CD4-positive, alpha-beta T cell treated with Interleukin-10 for 1 hour (primary cell): Measurements from ENCODE around the gene GPRC5B.

Experiments used
- DNase-seq: peaks from one replicate; pipeline ENCODE4 v3.0.0-alpha.2; 2020

Gene GPRC5B

GRCh38 chr16:19868421-19868820 lies 16.2 kb downstream of the GPRC5B start:
- no peak for DNase-seq

GRCh38 chr16:19864566-19864965 lies 20.1 kb downstream of the GPRC5B start:
- DNase-seq, result no peak

- DNase-seq, result no peak
These were observed 20.7 kb downstream of the GPRC5B start for GRCh38 chr16:19863990-19864389.

DNA sequence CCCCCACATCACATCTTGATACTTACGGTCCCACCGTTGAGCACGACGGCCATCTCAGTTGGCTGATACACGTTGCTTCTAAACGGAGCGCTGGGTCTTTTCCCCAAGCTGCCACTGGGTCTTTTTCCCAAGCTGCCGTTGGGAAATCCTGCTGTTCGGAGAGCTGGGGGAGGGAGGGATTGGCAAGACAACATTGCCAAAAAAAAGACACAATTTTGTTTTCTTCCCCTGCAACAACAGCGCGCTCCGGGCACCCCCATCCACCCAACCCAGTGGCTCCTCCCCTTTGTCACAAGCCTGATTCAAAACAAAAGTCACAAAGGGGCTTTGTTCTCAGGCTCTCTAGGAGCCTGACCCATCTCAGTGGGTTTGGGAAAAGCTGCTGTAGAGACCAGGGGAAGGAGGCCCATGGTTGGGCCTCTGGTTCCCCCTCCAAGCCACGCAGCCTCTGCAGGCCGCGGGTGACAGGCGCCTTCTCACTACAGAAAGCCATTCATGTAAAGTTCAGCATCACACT lies 22.8 kb downstream of the GPRC5B start:
- DNase-seq, result no peak

- DNase-seq, result no peak
These were observed 23.5 kb downstream of the GPRC5B start for GRCh38 chr16:19861133-19861532.

DNA sequence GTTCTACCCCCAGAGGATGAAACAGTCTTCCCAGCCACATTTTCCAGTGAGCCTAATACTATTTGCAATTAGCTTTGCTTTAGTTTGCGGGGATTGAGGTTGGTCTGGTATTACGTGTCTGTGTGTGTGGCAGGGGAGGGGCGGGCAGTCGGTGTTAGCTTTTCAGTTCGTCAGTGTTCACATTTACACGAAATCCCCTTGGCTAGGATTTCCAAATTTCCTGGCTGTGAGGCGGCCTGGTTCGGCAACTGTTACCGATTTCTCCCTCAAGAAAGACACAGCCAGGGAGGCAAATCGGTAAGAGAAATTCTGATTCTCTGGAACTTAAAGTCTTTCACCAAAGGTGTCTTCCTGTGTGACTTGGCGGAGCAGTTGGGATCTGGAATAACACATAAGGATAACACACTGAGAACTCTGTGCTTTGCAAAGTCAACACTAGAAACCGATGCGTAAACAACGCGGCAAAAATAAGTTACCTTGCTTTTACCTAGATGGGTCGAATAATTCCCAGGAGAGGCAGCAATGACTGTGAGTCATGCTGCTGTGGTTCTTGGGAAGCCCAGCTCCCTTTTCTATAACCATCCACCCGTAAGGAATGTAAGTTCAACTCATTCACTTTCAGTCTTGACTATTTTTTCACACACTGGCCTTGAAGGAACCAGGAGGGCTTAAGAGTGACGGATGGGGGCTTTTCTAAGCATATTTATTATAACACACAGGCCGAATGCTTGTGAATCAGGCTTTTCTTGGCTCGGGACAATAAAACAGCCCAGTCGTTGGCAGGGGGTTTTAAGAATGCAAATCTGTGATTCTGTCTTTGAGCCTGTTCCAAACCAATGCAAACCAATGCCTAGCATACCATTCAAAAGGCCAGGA lies 24.2 kb downstream of the GPRC5B start:
- no peak for DNase-seq

GRCh38 chr16:19859603-19860002 lies 25.0 kb downstream of the GPRC5B start:
- no peak for DNase-seq

- DNase-seq, result no peak
These were observed 25.5 kb downstream of the GPRC5B start for GRCh38 chr16:19859166-19859565.

DNA sequence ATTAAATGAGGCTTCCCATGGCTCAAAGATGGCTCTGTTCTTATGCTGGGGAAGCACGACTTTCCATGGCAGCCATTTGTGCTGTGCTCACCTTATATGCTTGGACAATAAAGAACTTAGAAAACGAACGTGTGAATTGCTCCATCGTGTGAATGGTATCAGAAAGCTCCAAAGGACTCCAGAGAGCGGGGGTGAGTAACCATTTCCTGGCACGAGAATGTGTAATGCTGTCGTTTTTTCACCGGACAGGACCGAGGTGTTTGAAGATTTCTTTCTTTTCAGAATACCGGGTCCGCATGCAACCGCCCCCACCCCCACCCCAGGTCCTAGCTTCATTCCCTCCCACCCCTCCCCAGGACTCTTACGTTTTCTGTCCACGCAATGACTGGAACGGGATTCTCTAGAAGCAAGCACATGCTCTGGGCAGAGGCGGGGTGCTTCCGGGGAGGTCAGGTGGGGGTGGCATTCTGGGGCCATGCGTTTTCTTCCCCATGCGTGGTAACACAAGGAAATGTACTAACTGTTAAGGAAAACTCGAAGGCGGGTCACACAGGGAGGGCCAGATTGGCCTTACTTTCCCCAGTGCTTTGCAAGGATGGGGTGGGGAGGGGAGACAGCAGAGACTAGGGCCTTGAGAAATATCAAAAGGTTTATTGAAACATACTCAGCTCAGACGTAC lies 26.2 kb downstream of the GPRC5B start:
- DNase-seq, result no peak

DNA sequence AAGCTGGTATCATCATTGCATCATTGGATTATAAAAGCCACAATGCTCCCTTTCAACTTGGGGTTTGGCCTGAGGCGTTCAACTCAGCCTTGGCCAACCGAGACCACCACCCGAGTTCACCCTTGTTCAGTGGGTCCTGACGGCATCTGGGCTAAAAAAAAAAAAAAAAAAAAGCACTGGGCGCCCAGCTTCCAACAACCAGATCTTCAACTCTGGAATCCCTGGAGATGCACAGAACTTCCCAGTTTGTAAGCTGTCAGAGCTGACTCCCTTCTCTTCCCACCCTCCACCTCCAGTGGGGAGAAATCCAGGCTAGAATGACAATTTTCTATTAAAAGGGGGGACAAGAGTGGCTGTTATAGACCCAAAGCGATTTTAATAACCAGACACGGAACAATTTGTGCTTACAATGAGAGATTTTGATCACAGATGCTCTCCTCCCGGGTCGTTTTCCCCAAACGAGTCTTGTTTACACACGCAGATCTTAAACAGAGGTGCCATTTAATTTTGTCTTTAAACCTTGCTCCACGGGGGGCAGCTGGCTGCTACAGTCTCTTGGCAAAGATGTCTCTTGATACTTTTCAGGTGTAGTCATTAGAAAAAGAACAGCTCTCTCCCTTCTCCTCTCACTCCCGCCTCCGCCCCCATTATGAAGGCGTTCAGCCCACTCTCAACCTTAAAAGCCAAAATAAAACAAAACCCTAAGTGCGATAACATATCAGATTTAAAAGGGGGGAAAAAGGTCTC lies 26.9 kb downstream of the GPRC5B start:
- DNase-seq, result no peak

GRCh38 chr16:19856120-19856519 lies 28.5 kb downstream of the GPRC5B start:
- no peak for DNase-seq

DNA sequence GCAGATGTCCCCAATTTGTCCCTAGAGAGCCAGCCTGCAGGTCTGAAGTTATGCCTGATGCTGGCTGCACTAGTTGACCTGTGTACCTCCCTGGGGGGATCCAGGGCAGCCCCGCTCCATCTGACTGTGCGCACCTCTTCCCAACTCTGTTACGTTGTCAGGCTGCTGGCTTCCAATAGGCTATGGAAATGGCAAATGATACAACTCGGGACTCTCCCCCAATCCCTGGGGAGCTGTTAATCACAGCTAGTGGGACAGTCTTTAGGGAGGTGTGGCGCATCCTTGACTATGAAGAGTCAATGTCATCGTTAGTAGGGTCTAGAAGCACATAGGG lies 30.1 kb downstream of the GPRC5B start:
- no peak for DNase-seq

- DNase-seq, result no peak
These were observed 30.7 kb downstream of the GPRC5B start for GRCh38 chr16:19853742-19854542.

DNA sequence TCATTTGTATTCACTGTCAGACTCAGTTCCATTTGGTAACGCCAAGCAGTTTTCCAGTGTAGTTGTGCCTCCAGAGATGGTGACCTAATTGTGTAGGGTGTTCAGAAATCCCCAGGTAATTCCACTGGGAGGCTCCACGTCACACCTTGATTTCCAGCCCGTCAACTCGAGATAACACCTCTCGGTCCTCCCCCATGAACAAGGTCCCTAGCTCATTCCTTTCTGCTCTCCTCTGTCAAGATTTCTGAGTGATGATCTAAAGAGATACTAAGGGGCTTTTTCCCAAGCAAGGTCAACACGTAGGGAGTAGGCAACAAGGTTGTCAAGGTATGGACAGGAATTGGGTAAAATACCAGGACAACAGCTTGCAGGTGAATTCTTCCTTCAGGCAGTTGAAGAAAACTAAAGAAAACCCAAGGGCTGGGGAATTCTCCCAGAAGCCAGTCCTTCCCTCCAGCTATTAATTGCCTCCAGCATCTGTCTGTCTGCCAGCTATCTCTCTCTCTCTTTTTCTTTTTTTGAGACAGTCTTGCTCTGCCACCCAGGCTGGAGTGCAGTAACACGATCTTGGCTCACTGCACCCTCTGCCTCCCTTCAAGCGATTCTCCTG lies 31.4 kb downstream of the GPRC5B start:
- no peak for DNase-seq

DNA sequence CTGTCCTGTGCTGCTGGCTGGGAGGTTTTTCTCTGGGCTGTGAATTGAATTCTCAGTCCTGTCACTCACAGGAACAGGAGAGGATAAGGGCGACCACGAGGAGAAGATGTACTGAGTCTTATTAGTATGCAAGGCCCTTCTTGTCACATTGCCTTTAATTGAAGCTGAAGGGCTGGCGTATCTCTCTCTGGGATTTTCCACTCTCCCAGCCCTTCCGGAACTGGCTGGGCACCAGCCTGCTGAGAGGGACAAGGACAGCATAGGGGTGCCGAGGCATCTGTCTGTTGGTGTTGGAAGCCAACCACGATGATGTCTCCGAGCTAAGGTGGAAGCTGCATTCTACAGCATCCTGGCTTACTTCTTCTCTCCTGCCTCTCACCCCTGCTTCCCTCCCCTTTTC lies 33.2 kb downstream of the GPRC5B start:
- no peak for DNase-seq

DNA sequence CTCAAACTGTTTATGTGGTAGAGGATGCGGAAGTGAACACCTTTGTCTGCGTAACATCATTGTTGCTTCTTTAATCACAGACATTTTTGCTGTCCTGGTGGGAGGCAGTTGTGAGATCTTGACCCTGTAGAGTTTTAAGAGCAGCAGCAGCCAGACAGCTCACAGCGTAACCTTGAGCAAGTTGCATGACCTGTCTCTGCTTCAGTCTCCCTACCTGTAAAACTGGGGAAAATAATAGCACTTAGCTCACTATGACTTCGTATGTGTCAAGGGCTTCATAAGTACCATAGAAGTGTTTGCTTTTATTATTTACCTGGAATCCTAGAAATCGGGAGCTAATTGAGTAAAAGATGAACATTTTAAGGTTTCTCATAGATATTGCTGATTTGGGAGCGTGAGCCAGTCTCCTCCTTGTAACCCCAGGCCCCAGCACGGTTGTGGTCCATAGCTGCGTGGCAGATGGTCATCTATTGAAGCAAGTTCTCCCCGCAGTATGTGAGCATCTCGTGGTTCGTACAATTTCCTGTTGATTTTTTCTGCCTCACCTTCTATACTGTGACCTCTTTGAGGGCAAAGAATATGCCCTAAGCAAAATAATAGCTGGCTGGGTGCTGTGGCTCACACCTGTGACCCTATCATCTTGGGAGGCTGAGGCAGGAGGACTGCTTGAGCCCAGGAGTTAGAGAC lies 34.4 kb downstream of the GPRC5B start:
- no peak for DNase-seq

DNA sequence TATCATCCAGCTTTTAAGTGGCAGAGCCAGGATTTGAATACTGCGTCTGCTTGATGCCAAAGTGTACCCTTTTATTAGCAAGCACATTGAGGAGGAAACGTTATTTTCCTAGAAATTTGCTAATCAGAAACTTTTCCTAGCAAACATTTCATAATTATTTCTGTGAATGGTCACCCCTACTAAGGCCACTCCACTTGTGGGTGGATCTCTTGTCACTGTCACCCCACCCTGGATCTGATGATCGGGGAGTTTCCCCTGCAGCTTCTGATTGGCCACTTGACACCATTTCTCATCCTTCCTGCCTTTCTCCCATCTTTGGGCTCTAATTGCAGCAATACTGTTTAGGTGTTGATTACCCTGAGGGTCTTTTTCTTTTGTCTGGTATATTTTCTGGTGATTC lies 35.9 kb downstream of the GPRC5B start:
- no peak for DNase-seq

GRCh38 chr16:19846436-19846835 lies 38.2 kb downstream of the GPRC5B start:
- DNase-seq, result no peak

DNA sequence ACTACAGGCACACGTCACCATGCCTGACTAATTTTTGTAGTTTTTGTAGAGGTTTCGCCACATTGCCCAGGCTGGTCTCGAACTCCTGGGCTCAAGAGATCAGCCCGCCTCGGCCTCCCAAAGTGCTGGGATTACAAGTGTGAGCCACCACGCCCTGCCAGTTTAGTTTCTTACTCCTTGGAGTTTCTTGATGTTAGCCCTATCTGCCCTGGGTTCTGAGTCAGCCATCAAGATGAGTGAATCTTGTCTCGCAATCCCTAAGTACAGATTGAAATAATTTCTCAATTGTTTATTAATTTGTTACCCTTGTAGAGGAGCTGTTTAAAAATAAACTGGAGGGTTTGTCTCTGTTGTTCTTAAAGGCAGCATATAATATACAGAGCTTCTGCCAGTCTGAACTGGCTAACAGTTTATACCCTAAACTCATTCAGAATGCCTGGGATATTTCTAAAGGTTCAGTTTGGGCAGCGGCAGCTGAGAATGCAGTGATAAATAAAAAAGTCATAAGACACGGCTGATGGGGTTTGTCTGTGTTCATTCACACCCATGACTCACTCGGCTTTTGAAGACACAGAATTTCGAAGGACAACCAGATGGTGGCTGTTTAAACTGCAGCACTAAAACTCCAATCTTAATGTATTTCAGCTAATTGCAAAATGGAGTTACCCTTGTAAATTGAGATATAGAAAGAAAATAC lies 39.6 kb downstream of the GPRC5B start:
- DNase-seq, result no peak

GRCh38 chr16:19843371-19843770 lies 41.3 kb downstream of the GPRC5B start:
- no peak for DNase-seq
